Stimulated activated CD8-positive, alpha-beta memory T cell treated with anti-CD3 and anti-CD28 coated beads, Interleukin-7, amount 100 ng/mL, for 1 hour (primary cell): Measurements from ENCODE around the gene SP4.

Experiments used
- DNase-seq, 2 donors: peaks; one replicate each; pipeline ENCODE4 v3.0.0-alpha.2; 2020; ENCODE audit warnings: low read depth in 2 of 2

SP4 gene

DNA sequence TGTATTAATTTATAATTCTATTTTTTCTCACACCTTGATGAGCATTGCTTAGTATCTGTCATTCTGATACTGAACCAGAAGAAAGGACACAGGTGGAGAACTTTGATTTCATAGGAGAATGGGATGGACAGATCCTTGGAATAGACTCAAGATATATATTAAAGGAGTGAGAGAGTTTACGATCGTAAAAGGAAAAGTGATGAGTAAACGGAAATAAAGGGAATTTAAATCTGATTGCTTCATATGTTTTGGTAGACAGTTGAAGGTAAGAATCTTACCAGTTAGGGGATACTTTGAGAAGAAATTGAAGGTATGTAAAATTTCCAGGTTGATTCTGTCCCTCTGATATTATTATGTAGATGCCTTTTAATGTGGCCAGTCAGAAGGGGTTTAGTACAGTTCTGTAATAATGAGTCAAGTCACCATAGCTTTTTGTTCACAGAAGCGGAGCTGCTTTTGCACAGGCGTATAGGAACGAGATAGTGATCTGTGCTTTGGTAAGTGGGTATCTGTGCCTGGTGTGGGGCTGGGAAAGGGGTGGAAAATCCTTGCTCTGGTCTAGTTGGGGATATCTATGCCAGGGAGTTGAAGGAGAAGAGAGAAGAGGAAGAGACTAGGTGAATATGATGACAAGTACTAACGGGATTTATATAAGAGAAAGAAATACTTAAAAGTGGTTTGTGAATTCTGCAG lies 15.4 kb downstream of the SP4 start:
- DNase-seq, result no peak

DNA sequence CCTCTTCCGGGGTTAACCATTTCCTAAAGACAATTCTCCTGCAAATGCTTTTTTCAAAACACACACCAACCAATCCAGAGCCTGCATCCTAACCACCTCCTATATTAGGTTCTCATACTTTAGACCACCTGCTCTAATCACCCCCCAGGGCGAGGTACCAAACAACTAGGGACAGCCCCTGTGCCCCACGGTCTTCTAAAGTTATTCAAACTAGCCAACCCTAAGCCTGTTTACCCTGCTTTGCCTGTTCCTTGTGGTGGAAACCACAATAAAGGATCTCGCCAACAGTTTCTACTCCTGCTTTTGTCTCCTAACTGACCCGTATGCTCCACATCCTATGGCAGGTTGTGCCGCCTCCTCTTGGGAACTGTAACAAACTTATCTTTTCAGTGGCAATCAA lies 21.1 kb downstream of the SP4 start:
- no peak for DNase-seq

DNA sequence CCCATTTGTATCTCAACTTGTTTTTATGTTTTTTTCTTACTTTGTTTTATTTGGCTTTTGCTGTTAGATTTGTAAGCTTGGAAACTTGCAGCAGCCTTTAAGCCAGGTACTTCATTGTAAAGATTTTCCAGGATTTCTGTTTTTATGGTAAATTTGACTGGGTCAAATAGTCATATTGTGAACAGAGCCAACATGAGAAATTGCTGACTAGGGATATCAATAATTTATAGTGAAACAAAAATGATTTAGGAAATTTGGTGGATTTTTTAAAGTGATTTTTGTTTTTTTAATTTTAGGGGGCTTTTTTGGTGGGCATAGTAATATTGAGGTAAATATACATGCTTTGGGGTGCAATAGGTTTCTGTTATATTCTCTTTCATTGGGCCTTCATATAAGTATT lies 22.2 kb downstream of the SP4 start:
- DNase-seq, result no peak

DNA sequence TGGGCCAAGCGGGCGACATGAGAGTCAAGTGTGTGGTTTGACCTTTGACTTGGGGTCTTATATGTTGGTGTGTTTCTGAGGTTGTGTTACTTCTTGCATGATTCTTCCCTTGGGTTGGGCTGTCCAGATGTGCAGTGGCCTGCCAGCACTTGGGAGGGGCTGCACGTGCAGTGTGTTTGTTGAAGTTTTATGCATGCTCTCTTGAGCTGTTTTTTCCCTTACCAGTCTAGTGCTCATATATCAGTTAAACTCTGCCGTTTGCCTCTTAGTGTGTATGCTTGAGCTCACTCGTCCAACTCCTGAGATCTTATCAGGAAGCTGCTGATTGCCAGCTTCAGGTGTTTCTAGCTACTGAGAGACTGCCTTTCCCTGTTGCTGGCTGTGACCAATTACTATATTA lies 23.1 kb downstream of the SP4 start:
- DNase-seq, result no peak

DNA sequence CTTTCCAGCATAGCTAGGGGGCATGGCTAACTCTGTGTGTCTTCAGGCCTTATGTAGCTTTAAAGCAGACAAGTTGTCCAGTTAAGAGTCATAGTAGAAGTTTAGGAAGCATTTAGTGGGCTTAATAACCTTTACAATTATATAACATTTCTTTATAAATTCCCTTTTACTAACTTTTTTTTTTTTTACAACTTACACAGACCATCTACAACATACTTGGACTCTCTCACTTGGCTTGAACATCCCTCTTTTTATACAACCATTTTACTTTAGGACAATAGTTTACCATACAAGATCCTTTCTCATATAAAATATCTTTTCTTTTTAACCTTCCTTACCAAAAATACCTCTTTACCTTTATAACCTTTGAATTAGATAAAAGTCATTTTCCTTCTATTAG lies 26.3 kb downstream of the SP4 start:
- DNase-seq, result no peak

DNA sequence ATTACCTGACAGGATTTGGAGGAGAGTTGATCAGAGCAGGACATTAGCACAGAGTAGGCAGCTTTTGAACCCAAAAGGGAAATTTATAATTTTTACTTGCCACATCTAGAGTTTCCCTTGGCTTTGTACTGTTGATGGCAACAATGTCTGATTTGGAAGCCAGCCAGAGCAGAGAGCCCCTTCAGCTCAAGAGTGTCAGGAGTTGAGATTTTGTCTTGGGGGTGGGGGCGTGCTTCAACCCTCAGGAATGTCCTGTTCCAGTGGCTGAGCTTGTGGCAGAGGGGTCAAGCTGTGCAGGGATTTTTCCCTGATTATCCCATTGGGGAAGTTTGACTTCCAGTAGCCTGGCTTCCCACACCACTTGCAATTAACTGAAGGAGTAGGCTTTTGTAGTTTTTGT lies 27.0 kb downstream of the SP4 start:
- DNase-seq, result no peak

DNA sequence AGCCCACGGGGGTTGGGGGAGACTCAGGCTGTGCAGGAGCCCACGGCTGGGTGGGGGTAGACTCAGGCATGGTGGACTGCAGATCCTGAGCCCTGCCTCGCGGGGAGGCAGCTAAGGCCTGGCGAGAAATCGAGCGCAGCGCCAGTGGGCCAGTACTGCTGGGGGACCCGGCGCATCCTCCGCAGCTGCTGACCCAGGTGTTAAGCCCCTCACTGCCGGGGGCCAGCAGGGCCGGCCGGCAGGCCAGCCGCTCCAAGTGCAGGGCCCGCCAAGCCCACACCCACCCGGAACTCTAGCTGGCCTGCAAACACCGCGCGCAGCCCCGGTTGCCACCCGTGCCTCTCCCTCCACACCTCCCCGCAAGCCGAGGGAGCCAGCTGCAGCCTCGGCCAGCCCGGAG lies 33.4 kb downstream of the SP4 start:
- DNase-seq, result no peak

DNA sequence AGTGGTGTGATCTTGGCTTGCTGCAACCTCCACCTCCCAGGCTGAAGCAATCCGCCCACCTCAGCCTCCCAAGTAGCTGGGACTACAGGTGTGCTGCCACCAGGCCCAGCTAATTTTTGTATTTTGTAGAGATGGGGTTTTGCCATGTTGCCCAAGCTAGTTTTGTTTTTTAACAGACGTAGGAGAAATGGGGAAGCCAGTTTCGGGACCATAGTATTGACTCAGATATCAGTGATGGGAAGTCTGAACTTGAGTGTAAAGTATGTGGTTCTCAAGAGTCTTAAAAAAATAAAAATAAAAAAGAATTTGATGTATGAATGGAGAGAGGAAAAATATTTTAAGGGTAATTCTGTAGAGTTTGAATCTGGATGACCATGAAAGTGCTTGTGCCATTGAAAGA lies 34.2 kb downstream of the SP4 start:
- no peak for DNase-seq

DNA sequence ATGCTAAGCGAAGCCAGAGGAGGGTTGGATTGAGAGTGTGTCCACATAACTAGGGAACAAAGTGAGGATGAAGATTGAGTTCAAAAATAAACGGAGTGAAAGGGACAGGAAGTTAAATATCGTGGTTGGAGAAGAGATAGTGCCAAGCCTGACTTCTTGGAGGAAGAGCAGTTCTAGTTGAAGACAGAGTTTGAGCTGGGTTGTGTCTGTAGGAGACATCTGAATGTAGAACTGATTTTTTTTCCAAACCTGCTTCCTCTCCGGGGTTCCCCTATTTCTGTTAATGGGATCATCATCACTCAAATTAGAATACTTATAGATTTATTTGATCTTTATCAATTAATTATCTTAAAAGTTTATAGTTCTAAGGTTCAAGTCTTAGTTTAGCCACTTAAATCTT lies 35.6 kb downstream of the SP4 start:
- no peak for DNase-seq

DNA sequence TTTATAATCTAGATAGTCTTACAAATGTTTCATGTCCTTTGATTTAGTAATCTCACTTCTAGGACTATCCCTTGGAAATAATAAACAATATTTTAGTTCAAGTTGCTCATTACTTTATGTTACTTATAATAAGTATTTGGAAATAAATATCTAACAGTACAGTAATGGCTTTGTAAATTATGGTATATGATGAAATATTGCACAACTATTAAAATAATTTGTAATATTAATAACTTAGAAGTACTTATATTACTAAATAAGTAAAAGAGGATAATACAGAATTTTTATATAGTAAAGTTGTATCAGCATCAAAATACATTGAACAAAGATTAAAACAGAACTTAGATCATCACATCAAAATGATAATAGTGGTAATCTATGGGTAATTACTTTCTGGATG lies 41.1 kb downstream of the SP4 start:
- DNase-seq, result no peak

DNA sequence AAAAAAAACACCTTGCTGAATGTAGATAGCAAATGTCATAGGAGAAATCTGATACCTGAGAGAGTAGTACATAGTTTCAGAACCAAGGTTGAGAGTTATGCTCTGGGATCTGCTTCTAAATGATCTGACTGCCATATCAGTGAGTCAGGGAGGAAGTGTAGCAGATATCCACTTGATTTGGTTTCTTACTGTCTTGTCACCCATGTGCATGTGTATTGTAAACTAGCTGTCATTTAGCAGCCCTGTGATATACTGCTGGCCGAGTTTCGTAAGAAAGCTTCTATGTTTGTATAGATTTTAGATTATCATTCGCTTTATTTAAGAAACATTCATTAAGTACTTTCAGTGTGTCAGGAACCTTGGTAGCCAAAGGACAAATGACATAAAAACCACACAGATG lies 42.0 kb downstream of the SP4 start:
- DNase-seq, result no peak

DNA sequence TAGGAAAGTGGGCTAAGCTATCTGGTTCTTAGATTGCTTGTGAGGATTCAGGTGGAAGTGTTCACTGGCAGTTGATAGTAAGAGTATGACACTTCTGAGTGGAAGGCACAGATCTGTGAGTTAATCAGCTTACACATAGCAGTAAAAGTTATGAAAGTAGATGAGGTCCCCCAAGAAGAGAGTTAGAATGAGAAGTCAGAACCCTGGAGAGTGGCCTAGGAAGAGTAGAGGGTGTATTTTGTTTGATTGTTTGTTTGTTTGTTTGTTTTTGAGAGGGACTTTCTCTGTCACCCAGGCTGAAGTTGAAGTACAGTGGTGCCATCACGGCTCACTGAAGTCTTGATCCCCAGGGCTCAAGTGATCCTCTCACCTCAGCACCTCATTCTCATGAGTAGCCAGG lies 44.1 kb downstream of the SP4 start:
- no peak for DNase-seq

DNA sequence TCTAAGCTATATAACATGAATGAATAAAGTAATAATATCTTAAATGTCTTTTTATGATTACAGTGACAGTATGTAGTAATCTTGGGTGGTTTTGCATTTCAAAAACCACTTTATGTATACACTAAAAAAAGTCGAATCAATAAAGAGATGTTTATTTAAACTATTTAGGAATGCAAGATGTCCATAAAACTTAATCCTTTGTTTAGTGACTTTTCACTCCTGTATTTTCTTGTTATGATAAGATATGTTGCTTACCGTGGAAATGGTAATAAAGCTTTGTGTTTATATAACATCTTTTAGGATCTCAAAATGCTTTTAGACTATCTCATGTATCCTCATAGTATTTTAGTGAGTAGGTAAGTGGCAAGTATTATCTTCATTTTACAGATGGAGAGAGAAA lies 48.5 kb downstream of the SP4 start:
- no peak for DNase-seq

DNA sequence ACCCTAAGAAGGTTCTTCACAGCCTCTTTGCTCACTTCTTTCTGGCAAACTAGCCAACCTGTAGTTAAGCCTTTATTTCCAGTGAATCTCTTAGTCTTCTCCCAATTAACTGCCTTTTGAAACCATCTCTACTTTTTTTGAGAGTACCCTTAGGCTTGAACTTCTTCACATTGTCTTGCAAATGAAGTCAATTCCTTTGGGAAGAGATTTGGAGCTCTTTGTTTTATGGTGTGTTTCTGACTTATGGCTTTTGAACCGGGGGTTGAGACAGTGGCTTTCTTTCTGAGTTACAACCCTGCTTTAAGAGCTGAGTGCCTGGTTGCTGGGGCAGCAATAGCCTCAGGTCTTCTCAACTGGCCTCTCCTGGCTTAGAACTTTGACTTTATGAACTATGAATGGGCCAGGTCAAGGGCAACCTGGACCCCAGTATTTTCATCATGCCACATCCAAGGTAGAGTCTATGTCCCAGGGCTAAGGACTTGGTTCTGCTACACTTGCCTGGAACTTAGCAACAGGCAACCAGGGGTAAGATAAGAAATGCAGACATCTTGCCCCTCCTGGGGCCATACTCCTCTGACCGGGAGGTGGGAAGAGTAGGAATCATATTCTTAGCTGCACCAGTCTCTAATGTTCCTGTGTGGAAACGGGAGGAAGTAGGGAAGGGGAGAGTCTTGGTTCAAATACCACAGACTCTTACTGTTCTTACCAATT lies 53.0 kb downstream of the SP4 start:
- DNase-seq, result no peak

DNA sequence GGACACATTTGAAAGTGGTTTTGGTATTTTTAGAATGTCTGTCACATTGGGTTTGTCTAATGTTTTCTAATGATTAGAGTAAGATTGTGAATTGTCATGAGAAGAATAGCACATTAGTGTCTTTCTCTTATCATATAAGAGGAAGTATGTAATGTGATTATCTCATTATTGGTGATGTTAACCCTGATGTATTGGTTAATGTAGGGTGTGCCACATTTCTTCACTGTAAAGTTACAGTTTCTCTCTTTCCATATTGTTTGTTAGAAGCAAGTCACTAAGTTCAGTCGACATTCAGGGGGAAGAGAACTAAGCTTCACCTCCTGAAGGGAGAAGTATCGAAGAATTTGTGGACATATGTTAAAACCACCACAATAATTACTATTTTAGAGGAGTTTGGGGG lies 58.6 kb downstream of the SP4 start:
- no peak for DNase-seq

DNA sequence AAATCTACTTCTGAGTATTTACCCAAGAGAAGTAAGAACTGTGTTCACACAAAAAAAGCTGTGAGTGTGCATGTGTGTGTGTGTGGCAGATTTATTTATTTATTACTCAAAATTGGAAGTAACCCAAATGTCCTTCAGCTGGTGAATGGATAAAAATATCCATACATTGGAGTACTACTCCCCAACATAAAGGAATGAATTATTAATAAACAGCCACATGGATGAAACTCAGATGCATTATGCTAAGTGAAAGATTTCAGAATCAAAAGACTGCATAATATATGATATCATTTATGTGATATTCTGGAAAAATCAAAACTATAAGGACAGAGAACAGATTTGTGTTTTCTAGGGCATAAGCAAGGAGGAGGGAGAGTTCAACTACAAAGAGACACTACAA lies 67.8 kb downstream of the SP4 start:
- DNase-seq, result no peak

DNA sequence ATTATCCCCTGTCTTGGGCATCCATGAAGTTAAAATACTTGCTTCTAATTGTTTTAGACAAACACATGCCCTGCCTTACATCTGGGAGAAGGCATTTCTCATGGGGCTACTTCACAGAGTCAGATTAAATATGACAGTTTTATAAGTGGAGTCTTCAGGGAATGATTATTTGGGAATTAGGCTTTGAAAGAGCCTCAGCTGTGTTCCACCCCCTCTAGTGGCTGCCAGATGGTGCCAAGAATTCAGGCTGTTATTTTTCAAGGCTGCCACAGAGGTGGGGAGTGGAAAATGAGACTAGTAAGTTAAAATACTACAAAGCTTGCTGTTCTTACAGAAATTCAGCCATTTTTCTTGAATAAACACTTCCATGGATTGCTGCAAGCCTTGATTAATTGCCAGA lies 69.2 kb downstream of the SP4 start:
- no peak for DNase-seq

DNA sequence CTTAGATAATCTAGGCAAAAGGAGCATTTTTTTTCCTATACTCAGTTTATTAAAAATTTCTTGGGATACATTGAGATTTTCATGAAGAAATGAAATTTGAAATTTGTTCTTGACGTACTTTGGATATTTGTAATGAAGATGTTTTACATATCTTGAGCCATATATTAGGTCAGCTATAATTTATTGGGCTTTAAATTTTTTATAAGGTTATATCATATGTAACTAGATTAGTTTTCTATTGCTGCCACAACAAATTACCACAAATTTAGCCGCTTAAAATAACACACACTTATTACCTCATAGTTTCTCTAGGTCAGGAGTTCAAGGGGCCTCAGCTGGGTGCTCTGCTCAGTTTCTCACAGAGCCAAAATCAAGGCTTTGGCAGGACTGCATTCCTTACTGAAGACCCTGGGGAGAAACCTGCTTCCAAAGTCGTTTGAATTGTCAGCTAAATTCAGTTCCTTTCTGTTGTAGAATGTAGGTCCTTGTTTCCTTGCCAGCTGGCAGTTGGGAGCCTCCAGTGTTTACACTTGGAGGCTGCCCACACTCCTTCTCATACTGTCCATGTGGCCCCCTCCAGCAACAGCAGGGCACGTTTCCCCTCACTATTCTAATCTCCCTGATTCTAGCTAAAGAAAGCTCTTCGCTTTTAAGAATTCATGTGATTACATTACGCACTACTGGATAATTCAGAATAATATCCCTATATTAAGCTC lies 72.4 kb downstream of the SP4 start:
- DNase-seq, result no peak

DNA sequence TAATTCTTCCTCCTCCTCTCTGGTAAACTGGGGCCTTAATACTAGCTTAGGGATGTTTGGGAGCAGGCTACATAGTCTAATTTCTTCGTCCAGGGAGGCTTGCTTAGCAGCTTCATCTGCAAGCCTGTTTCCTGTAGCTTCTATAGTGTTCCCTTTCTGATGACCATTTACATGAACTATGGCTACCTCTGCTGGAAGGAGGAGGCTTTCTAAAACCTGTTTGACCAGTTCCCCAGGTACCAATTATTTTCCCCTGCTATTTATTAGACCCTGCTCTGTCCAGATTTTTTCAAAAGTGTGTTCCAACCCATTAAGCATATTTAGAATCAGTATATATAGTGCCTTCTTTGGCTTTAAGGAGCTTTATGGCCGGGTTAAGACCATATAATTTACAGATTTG lies 76.1 kb downstream of the SP4 start:
- no peak for DNase-seq

DNA sequence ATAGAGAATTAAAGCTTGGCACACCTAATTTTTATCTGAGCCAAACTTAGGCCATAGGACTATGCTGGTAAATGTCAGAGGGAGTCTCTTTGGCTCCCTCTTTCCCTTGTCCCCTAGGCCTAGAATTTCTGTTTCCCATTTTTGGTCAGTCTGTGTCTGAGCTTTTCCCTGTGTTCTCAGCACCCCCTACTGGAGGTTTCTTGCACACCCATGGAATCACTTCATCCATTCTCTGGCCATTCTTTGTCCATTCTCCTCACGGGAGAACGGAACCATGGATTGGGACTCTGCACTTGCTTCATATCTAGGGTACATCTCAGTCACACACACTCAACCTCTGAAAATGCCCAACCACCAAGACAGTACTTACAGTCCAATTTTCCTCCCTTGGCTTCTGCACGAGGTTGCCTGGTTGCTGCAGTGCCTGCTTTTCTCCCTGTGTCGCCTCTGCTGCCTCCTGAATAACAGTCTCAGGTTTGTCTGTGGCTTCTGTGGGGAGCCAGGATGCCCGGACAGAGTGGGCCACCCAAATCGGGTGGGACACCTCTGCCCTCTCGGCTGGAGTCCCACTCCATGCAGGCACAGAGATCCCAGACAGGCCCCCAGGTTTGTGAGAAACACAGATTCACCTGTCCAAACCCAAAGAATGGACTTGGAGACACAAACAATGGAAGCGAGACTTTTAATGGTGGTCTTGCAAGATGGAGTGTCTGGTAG lies 79.9 kb downstream of the SP4 start:
- no peak for DNase-seq

DNA sequence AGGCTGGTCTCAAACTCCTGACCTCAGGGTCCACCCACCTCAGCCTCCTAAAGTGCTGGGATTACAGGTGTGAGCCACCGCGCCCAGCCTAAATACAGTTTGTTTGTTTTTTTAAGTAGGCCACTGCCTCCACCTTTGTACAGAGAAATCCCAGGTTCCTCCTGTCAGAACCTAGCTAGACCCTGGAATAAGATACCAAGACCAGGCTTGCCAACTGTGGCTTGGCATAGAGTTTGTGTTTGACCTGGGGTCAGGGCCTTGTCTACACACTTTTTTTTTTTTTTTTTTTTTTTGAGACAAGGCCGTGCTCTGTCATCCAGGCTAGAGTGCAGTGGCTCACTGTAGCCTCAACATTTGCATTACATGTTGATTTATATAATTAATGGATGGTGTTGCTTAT lies 80.7 kb downstream of the SP4 start:
- DNase-seq, result no peak

DNA sequence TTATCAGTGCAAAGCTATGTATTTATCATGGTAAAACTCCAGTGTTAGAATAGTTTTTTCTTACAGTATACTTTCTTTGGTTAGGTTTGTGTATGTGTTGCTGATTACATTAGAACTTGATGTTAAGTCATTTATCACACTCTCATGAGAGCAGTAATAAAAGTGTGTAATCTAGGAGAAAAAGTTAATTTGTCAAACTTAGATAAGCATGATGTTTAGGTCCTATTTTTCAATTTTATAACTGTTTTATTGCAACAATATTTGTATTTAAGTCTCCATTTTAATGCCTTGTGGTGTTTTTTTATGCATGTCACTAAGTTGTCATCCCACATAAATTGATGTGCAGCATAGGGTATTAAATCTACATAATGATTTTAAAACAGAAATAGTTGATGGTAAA lies 86.2 kb downstream of the SP4 start:
- DNase-seq, result no peak

DNA sequence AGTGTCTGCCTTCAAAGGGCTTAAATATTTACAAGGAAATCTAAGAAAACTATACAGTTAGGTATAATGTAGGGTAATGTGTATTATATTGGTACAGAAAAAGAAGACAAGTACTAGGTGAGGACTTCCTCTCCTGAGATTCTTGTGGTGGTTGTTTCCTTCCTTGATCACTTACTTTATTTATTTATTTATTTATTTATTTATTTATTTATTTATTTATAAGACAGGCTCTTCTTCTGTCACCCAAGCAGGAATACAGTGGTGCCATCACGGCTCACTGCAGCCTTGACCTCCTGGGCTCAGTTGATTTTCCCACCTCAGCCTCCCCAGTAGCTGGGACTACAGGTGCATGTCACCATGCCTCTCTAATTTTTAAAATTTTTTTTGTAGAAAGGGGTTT lies 96.8 kb downstream of the SP4 start:
- DNase-seq, result no peak
